Measurements from ENCODE around the gene SSRP1.

The SSRP1 gene

GRCh38 chr11:57358991-57359390 is 23.3 kb upstream of the SSRP1 start:
- no peak for TF ChIP-seq CTCF (IDR thresholded peaks at IDR 0.05)
- no peak for TF ChIP-seq ZFX (IDR thresholded peaks at IDR 0.05; ENCODE audit: borderline replicate concordance)
- H3K27ac ChIP-seq = no peak overlapping the region

GRCh38 chr11:57358543-57358961 is 22.9 kb upstream of the SSRP1 start:
- no peak overlapping the region for H3K27ac ChIP-seq
- TF ChIP-seq CTCF (IDR thresholded peaks at IDR 0.05) (no peak), ZFX (IDR thresholded peaks at IDR 0.05; ENCODE audit: borderline replicate concordance) (no peak)

- TF ChIP-seq ZFX (IDR thresholded peaks at IDR 0.05; ENCODE audit: borderline replicate concordance) = no peak
- TF ChIP-seq CTCF (IDR thresholded peaks at IDR 0.05) = no peak
- H3K27ac ChIP-seq = no peak overlapping the region
Measured at GRCh38 chr11:57357856-57358255, 22.2 kb upstream of the SSRP1 start.

GRCh38 chr11:57357310-57357709 is 21.6 kb upstream of the SSRP1 start:
- TF ChIP-seq ZFX (IDR thresholded peaks at IDR 0.05; ENCODE audit: borderline replicate concordance) (no peak), CTCF (IDR thresholded peaks at IDR 0.05) (no peak)
- H3K27ac ChIP-seq = no peak overlapping the region

- TF ChIP-seq ZFX (IDR thresholded peaks at IDR 0.05; ENCODE audit: borderline replicate concordance) (no peak), CTCF (IDR thresholded peaks at IDR 0.05) (no peak)
- no peak overlapping the region for H3K27ac ChIP-seq
Measured at GRCh38 chr11:57356268-57356667, 20.6 kb upstream of the SSRP1 start.

- no peak for TF ChIP-seq ZFX (IDR thresholded peaks at IDR 0.05; ENCODE audit: borderline replicate concordance)
- TF ChIP-seq CTCF (IDR thresholded peaks at IDR 0.05) = no peak
- no peak overlapping the region for H3K27ac ChIP-seq
Measured at GRCh38 chr11:57354699-57355098, 19.0 kb upstream of the SSRP1 start.

- no peak overlapping the region for H3K27ac ChIP-seq
- TF ChIP-seq ZFX (IDR thresholded peaks at IDR 0.05; ENCODE audit: borderline replicate concordance) (no peak), CTCF (IDR thresholded peaks at IDR 0.05) (no peak)
Measured at GRCh38 chr11:57353852-57354251, 18.2 kb upstream of the SSRP1 start.

All from 22Rv1 (cell line).